ENCODE measurements around the gene SEPTIN7. TPM values are rescaled to one million over a fixed set of nuclear protein-coding genes. Genes with fewer than 3 reads are reported as not detected.

Gene SEPTIN7
- total and polyA plus RNA-seq, 9 of the 15 experiments (the other 6 are each of a cell fraction or from before 2014, with no cell fraction given), result 95.0 to 268 (median 163) TPM

GRCh38 chr7:35800718-35801391, at the start of gene SEPTIN7 (continued):
- no peak for TF ChIP-seq CTCFL (IDR thresholded peaks at IDR 0.05; ENCODE audit: borderline replicate concordance, insufficient read depth, low read depth, low read length, poor library complexity, severe bottlenecking)
- no peak for TF ChIP-seq ESRRB (CRISPR knock-in tag; IDR thresholded peaks at IDR 0.05; ENCODE audit: borderline replicate concordance)
- no peak for TF ChIP-seq ZNF408 (CRISPR knock-in tag; IDR thresholded peaks at IDR 0.05; ENCODE audit: low read depth)
- TF ChIP-seq ZNF444 (CRISPR knock-in tag; IDR thresholded peaks at IDR 0.05), result no peak
- TF ChIP-seq HMBOX1 (IDR thresholded peaks at IDR 0.05), result peak; percentile 61; the same call in 1 of the 2 replicates
- TF ChIP-seq ZNF316 (IDR thresholded peaks at IDR 0.05), result peak; percentile 23; the same call in 1 of the 2 replicates
- TF ChIP-seq RBM22 (IDR thresholded peaks at IDR 0.05; ENCODE audit: low read depth, low read length, poor library complexity, severe bottlenecking), result peak; percentile 52
- no peak for TF ChIP-seq MXD1 (CRISPR knock-in tag; IDR thresholded peaks at IDR 0.05; ENCODE audit: borderline replicate concordance, poor library complexity, severe bottlenecking)
- no peak for TF ChIP-seq ZNF134 (CRISPR knock-in tag; conservative IDR thresholded peaks at IDR 0.05)
- no peak for TF ChIP-seq ZFP36 (IDR thresholded peaks at IDR 0.05; ENCODE audit: low read depth, low read length, partially characterized antibody)
- TF ChIP-seq U2AF2 (optimal IDR thresholded peaks at IDR 0.05; ENCODE audit: low read depth, low read length), result no peak
- no peak for TF ChIP-seq ZNF707 (CRISPR knock-in tag; conservative IDR thresholded peaks at IDR 0.05)
- no peak for TF ChIP-seq GTF2A2 (tag; IDR thresholded peaks at IDR 0.05)
- TF ChIP-seq MAZ (CRISPR knock-in tag; conservative IDR thresholded peaks at IDR 0.05 in 1 of 2, IDR thresholded peaks at IDR 0.05 in 1 of 2), result peak; percentile 98 to 99
- TF ChIP-seq NFXL1 (CRISPR knock-in tag; IDR thresholded peaks at IDR 0.05), result no peak
- TF ChIP-seq, protein P1, sequence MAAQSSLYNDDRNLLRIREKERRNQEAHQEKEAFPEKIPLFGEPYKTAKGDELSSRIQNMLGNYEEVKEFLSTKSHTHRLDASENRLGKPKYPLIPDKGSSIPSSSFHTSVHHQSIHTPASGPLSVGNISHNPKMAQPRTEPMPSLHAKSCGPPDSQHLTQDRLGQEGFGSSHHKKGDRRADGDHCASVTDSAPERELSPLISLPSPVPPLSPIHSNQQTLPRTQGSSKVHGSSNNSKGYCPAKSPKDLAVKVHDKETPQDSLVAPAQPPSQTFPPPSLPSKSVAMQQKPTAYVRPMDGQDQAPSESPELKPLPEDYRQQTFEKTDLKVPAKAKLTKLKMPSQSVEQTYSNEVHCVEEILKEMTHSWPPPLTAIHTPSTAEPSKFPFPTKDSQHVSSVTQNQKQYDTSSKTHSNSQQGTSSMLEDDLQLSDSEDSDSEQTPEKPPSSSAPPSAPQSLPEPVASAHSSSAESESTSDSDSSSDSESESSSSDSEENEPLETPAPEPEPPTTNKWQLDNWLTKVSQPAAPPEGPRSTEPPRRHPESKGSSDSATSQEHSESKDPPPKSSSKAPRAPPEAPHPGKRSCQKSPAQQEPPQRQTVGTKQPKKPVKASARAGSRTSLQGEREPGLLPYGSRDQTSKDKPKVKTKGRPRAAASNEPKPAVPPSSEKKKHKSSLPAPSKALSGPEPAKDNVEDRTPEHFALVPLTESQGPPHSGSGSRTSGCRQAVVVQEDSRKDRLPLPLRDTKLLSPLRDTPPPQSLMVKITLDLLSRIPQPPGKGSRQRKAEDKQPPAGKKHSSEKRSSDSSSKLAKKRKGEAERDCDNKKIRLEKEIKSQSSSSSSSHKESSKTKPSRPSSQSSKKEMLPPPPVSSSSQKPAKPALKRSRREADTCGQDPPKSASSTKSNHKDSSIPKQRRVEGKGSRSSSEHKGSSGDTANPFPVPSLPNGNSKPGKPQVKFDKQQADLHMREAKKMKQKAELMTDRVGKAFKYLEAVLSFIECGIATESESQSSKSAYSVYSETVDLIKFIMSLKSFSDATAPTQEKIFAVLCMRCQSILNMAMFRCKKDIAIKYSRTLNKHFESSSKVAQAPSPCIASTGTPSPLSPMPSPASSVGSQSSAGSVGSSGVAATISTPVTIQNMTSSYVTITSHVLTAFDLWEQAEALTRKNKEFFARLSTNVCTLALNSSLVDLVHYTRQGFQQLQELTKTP (IDR thresholded peaks at IDR 0.05; ENCODE audit: low read depth in 1 of 2, partially characterized antibody in 2 of 2), result peak in 1 of 2 experiments; percentile 48
- no peak for TF ChIP-seq HES1 (IDR thresholded peaks at IDR 0.05; ENCODE audit: low read depth)
- TF ChIP-seq ZNF232 (CRISPR knock-in tag; IDR thresholded peaks at IDR 0.05), result no peak
- TF ChIP-seq ZNF785 (CRISPR knock-in tag; IDR thresholded peaks at IDR 0.05), result no peak
- no peak for TF ChIP-seq HIVEP1 (CRISPR knock-in tag; IDR thresholded peaks at IDR 0.05)

All from K562 (cell line).